Activated CD4-positive, alpha-beta T cell treated with anti-CD3 and anti-CD28 coated beads, Interleukin-2, amount 50 U/mL, for 4 hours (primary cell): ENCODE data around the gene CAPN12.
A peak's percentile ranks its signal among the peaks of the same experiment; 100 is the strongest.

Experiments used
- DNase-seq, 2 experiments: peaks; one replicate each; pipeline ENCODE4 v3.0.0-alpha.2; 2020

The CAPN12 gene

GRCh38 chr19:38693380-38694223 is 50.7 kb downstream of the CAPN12 start:
- DNase-seq = no peak

DNA sequence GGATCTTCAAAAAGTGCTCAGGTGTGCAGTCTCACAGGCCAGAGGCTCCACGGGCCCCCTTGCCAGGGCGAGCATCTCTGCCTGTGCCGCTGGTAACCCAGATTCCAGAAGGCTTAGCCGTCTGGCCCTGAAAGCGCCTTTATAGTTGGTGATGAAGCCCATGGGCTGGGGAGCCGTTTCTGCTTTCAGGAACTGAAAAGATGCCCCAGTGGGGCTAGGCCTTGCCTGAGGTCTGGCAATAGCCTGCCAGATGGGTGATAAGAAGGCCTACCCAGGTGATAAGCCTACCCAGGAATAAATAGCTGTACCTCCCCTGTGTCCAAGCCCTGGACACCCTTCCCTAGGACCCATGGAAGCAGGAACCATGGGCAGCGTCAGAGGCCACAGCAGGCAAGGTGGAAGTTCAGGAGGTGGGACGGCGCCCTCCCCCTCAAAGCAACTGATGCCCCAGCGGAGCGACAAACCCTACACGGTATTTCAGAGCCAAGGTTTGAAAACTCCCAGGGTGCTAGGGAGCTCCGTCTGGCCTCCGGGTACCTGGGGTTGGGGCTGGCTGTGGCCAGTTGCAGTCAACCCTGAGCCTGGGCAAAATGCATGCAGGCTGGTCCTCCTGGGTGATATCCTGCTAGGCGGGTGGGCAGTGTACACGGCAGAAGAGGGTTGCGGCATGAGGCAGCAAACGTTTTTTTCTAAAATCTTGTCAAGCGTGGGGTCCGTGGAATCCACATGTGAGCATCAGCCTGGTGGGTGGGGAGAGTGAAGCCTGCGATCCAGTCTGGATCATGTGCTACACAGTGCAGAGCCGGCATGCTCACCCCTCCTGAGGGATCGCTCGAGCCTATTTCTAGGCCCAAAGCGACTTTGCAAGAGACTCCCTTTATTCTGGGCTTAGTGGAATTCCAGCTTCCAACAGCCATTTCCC is 51.6 kb downstream of the CAPN12 start:
- no peak for DNase-seq

DNA sequence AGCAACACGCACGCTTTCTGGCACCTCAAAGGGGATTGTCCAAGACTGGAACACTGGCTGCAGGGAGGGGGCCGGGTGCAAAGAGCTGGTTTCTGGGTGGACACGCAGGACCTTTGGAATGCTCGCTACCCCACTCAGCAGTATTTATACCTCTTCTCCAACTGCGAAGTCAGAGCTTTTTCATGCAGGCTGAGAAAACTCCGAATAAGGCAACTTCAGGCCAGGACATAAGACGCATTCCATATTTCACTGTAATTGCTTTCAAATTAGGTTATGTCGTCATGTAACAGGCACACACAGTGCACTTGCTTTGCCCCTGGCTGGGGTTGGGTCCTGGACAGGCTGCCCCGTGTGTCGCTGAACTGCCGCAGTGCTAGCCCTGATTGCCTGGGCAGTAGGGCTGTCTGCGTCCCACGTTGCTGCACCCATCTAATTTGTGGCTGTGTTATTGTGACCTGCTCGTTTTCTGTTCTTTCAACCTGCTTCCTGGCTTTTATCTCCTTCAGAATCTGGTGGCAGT is 52.3 kb downstream of the CAPN12 start:
- no peak for DNase-seq

DNA sequence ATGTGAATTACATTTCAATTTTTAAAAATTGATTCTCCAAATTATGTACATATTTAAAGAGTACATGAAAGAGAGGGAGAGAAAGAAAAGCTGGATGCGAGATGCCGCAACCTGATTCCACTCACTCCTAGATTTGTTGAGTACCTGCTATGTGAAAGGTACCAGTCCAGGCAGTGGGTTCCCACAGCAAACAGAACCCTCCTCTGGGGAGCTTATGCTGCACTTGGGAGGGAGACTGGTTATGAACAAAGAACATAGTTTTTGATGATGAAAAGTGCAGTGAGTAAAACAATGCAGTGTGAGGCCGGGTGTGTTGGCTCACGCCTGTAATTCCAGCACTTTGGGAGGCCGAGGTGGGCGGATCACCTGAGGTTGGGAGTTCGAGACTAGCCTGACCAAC is 53.4 kb downstream of the CAPN12 start:
- DNase-seq = no peak

DNA sequence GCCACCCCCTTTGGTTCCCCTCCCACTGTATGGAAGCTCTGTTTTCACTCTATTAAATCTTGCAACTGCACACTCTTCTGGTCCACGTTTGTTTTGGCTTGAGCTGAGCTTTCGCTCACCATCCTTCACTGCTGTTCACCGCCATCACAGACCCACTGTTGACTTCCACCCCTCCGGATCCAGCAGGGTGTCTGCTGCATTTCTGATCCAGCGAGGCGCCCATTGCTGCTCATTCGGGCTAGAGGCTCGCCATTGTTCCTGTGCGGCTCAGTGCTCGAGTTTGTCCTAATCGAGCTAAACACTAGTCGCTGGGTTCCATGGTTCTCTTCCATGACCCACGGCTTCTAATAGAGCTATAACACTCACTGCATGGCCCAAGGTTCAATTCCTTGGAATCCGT is 54.1 kb downstream of the CAPN12 start:
- no peak for DNase-seq

- DNase-seq = no peak
These were observed 56.4 kb downstream of the CAPN12 start for GRCh38 chr19:38687837-38688378.

GRCh38 chr19:38686530-38686888 is 57.8 kb downstream of the CAPN12 start:
- no peak for DNase-seq

- no peak for DNase-seq
These were observed 58.4 kb downstream of the CAPN12 start for GRCh38 chr19:38685666-38686529.

- no peak for DNase-seq
These were observed 59.2 kb downstream of the CAPN12 start for GRCh38 chr19:38684862-38685665.

- no peak for DNase-seq
These were observed 60.0 kb downstream of the CAPN12 start for GRCh38 chr19:38684078-38684861.

DNA sequence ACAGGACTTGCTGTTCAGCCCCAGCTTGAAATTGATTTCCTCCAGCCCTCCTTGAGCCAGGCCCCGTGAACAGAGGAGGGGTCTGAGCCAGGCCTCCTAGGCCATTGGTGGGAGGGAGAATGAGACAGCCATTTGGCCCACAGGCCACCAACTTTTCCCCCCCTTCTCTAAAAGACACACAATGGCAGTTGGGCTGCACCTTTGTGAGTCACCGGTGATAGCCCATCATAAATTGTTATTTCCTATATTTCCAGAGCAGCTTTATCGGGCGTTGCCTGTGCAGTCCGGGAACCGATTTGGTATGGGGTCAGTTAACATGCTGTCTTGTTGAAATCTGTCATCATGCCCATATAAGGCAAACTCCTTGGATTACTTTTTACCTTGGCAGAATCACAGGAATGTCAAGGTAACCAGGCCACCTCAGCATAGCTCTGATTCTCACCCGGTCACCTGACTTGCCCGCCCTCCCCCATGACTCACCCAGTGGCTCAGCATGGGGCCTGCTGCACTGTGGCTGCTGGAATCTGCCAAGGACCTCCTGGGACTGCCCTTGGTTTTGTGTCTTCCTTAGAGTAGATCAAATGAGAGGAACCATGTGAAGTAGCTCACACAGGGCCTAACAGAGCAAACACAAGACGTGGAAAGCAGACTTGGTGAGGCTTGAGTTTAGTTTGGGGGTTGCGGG is 60.7 kb downstream of the CAPN12 start:
- DNase-seq = peak; percentile 46 to 47

- no peak for DNase-seq
These were observed 61.3 kb downstream of the CAPN12 start for GRCh38 chr19:38682872-38683392.

DNA sequence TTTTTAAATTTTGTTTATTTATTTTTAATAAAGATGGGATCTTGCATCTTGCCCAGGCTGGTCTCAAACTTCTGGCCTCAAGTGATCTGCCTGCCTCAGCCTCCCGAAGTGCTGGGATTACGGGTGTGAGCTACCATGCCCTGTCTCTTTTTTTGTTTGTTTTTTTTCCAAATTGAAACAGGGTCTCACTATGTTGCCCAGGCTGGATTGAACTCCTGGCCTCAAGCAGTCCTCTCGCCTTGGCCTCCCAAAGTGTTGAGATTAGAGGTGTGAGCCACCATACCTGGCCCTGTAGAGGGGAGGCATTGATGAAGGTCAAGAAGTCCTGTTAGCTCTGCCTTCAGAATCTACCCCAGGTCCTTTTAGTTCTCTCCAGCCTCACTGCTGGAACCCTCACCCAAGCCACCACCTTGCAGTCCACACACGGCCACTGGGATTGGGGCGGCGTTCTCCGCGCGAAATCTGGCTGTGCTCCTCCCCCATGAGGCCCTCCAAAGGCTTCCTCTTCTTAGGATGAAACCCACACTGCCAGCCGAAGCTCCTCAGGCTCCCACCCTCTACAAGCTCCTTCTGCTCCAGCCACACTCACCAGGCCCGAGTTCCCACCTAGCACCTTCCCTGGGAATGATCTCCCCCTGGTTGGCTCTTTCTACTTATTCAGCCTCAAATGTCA is 61.9 kb downstream of the CAPN12 start:
- DNase-seq = no peak
